Activated CD4-positive, alpha-beta T cell treated with anti-CD3 and anti-CD28 coated beads for 1 hour (primary cell): ENCODE results near the gene AADAC.
"Not testable (repeated sequence)": the region's sequence is repeated elsewhere in the genome, so short reads cannot be mapped to it uniquely, and the experiment has no call there.

Experiments
- DNase-seq: peaks from one replicate; pipeline ENCODE4 v3.0.0-alpha.2; 2020

Gene AADAC, protein sequence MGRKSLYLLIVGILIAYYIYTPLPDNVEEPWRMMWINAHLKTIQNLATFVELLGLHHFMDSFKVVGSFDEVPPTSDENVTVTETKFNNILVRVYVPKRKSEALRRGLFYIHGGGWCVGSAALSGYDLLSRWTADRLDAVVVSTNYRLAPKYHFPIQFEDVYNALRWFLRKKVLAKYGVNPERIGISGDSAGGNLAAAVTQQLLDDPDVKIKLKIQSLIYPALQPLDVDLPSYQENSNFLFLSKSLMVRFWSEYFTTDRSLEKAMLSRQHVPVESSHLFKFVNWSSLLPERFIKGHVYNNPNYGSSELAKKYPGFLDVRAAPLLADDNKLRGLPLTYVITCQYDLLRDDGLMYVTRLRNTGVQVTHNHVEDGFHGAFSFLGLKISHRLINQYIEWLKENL

DNA sequence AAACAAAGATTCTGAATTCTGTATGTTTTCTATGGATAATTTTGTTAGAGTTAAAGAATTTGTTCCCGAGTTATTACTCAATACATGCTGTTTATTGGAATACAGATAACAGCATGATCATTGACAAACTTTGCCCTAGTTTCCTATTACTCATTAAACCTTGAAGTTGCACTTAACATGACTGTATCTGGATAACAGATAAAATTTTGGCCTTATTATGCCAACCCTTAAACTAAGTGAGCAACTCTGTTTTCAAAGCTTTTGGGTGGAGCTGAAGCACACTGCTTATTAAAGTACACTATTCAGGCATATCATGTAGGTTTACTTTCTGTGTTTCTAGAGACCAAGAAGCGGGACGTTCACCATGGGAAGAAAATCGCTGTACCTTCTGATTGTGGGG is at the start of gene AADAC:
AADAC (plus strand) TSS at position 318 of the 400 bp plus-strand sequence; CDS start at position 365, 47 bp downstream.
- DNase-seq = no peak

DNA sequence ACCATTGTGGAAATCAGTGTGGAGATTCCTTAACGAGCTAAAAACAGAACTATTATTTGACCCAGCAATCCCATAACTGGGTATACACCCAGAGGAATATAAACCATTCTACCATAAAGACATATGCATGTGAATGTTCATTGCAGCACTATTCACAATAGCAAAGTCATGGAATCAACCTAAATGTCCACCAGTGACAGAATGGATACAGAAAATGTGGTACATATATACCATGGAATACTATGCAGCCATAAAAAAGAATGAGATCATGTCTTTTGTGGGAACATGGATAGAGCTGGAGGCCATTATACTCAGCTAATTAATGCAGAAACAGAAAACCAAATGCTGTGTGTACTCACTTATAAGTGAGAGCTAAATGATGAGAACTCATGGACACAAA is 49.2 kb upstream of the AADAC start:
- not testable (repeated sequence) for DNase-seq

DNA sequence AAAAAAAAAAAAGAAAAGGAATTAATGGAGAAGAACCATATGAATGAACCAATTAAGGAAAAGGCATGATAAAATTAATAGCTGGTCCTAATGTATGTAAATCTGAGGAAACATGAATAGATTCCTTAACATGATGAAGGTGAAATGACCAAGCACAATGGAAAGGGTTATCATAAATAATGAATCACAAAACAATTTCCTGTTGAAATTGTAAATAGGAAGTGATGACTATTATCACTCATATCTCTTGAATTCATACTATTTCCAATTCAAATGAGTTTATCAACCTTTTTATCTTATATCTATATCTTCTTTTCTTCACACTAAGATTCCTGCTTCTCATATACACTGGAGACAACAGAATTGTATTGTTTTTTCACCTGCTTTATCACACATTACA is 48.2 kb upstream of the AADAC start:
- no peak for DNase-seq

DNA sequence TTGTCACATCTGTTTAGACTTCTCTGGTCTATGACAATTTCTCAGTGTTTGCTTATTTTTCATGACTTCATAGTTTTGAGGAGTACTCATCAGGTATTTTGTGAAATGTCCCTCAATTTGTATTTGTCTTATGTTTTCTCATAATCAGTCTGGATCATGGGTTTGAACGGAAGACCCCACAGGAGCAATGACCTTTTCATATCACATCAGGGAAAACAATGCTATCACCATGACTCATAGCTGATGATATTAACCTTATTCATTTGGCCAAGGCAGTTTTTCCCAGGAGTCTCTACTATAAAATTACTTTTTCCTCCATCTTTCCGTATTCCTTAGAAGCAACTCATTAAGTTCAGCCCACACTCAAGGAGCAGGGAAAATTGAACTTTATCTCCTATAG is 47.5 kb upstream of the AADAC start:
- DNase-seq = no peak

GRCh38 chr3:151768393-151768930 is 45.5 kb upstream of the AADAC start:
- no peak for DNase-seq

GRCh38 chr3:151769175-151769574 is 44.7 kb upstream of the AADAC start:
- DNase-seq = no peak

- no peak for DNase-seq
Observed at GRCh38 chr3:151770956-151771355, 43.0 kb upstream of the AADAC start.

DNA sequence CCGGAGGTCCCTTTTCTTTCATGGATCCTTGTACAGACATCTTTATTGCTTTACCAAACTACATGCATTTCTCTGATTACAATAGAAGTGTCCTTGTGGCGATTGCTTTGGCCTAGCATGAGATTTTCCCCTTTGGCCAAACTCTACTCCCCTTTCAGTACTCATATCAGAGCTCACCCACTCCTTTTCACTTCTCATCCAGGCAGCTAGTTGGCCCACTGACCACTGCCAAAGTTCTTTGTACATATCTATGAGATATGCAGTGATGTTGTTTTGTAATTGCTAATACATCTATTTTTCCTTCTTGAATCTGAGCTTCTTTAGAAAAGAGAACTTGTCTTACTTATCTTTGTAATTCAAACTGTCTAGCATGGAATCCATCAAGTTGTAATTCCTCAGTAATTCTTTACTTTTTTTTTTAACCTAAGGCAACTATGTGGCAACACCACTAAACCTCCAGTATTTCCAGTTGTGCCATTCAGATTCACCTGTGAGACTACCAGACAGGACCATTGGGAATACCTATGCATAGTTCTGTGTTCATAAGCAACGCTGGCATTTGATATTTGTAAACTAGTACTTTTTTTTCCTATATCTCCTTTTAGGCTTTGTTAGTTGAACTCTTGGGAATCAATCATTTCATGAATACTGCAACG is 41.0 kb upstream of the AADAC start:
- DNase-seq = no peak

- DNase-seq = no peak
Observed at GRCh38 chr3:151774235-151774634, 39.7 kb upstream of the AADAC start.

DNA sequence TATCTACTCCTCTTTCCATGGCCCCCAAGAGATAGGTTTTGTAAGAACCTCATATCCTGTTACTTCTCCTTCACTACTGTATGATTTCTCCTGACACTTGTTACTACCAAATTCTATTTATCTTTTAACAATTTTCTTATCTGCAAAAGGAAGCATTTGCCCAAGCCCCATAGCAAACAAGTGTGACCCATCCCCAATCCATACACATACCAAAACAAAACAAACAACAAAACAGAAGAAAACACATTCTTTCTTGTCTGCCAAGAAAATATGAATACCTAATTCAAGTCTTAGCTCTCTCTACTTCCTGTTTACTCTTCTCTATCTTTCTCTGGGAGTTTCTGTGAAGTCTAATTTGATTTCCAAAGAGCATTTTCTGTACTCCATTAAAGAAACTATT is 39.0 kb upstream of the AADAC start:
- DNase-seq = no peak

DNA sequence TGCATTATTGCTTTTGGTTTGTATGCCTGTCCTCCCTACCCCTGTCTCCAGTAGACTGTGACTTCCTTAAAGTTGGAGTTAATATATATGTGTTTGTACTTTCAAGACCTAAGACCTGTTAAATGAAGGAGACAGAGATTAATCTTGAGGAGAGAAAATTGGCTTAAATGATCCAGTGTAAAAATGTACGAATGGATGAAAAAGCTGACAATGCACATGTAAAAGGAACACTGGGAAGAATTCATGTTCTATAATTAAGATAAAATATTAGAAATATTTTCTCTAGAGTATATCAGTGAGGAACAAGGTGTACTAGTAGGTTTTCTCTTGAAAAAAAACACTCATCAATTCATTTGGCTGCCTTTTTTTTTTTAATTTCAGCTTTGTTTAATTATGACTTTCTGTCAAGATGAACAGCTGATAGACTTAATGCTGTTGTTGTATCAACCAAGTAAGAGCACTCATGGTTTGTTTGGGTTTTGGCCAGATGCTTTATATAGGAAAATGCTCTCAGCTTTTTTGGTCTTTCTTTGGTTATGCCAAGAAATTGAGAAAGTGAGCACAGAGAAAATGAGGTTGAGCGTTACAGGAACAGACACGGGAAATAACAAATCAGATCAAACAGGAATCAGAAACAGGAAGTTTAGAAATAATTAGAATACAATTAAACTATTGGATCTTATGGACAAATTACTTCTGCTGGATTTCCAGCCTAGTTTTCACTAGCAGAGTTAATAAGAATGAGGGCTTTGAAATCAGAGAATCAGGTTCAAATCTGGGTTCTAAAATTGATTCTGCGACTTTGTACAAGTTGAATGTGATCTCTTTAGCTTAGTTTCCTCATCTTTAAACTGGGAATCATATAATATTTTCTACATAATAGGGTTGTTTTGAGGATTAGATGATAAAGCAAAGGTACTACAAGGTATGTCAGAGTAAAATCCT is 38.3 kb upstream of the AADAC start:
- DNase-seq = no peak

DNA sequence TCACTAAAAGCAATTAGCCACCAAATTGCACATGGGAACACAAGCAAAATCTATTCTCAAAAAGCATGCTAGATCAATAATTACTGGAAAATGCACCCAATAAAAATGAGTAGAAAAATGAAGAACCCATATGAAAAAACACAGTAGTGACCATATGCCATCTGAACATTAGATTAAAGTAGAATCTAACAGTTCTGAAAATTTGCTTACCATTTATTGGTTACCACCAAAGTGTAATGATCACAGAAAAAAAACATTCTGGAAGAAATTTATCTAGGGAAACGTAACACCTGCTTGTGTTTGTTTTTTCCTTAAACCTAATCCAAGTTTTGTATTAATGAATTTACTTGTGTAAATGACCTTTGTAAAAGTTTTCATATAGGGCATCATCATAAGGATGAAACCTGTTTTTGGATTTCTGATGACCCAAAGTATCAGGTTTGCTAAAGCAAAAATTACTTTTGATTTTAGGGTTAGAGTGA is 37.6 kb upstream of the AADAC start:
- no peak for DNase-seq

GRCh38 chr3:151777880-151778279 is 36.0 kb upstream of the AADAC start:
- DNase-seq = no peak

- DNase-seq = no peak
Observed at GRCh38 chr3:151787626-151788025, 26.3 kb upstream of the AADAC start.

DNA sequence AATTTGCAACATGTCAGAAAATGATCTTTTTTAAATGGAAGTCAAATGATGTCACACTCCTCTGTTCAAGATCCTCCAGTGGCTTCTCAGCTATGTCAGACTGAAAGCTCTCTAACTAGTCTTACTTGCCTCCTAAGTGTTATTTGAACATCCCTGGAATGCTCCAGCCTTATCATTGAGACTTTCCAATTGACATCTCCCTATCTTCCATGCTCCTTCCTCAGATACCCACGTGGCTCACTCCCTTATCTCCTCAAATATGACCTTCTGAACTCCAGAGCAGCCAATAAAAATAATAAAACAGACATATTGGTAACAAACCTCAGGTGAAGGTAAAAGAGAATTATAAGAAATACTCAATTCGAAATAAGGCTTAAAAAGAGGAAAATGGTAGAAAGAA is 25.5 kb upstream of the AADAC start:
- no peak for DNase-seq

- DNase-seq = no peak
Observed at GRCh38 chr3:151789853-151790463, 24.0 kb upstream of the AADAC start.

GRCh38 chr3:151790763-151791162 is 23.2 kb upstream of the AADAC start:
- DNase-seq = not testable (repeated sequence)

- no peak for DNase-seq
Observed at GRCh38 chr3:151792411-151792810, 21.5 kb upstream of the AADAC start.

DNA sequence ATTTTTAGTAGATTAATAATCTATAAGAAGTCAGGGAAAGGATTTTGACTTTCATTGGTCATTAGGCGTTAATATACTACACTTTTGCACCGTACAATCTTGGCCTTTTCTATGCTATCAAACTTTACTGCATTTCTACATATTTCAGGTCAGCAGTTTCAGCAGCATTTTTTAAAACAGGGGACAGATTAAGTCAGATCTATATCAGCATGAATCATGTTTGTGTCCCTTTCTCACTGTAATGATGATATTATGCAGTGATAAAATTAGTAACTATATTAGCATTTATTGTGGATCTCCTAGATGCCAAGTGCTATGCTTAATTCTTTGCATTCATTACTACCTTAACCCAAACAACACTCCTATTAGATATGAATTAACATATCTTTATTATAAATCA is 20.3 kb upstream of the AADAC start:
- no peak for DNase-seq

DNA sequence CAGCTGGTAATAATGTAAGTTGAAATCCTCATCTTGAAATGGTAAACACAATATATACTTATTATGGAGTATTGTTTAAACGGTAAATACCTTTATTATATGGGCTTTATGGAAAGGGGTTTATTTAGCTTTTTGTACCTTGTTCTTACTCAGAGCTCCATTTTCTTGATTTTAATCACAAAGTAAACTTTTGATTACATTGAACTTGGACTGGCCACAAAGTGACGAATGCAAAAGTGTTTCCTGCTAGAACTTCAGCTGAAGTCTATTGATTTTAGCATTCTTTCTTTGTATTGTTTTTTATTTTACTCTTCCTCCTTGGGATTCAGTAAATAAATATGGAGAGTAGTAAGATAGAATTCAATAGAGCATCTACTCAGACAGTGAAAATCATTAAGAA is 19.8 kb upstream of the AADAC start:
- no peak for DNase-seq

- DNase-seq = no peak
Observed at GRCh38 chr3:151795276-151795675, 18.6 kb upstream of the AADAC start.

DNA sequence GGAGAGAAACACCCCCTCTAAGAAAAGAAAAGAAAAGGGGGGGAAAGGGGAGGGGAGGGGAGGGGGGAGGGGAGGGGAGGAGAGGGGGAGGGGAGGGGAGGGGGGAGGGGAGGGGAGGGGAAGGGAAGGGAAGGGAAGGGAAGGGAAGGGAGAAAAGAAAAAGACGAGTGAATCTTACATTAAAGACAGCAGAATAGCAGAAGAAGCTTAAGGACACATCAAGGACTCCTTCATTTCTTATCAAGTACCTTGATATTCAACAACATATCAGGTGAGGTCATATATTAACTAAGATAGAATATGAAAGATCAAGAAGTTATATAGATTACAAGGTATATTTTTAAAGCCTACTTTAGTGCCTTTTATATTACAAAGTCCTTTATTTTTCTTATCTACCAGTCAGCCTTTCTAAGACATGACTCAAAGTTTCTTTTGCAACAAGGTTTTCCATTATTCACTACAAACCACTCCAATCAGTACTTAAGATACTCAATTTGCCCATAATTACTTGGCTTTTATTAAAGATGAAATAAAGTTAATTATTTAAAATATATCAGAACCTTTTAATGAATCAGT is 17.7 kb upstream of the AADAC start:
- DNase-seq = no peak
